ENCODE data around the gene IP6K1.
A peak's percentile ranks its signal among the peaks of the same experiment; 100 is the strongest.
"Not testable (repeated sequence)": the region's sequence is repeated elsewhere in the genome, so short reads cannot be mapped to it uniquely, and the experiment has no call there.

Gene IP6K1

GRCh38 chr3:49786357-49787181 is at the start of gene IP6K1:
Gene IP6K1 (minus strand): TSS chr3:49786542. CDS start chr3:49748040, 38,502 bp downstream.
- DNase-seq, result peak; percentile 100

GRCh38 chr3:49831341-49831740 is 45.0 kb upstream of the IP6K1 start:
- no peak for DNase-seq

DNA sequence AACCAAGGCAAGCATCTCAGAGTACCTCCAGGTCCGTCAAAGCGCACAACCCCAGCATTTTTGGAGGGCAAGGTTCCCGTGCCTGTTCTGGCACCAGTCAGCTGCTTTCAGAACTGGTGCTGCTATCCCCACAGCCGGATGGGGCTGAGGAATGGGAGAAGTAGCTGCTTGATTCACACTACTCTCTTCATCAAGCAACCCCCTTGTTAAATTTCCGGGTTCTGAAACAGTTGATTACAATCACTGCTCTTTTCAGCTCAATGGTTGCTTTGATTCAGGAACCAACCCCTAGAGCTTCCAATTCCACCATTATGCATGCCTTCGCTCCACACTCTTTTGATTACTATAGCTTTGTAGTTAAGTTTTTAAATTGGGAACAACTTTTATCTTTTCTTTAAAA is 39.7 kb upstream of the IP6K1 start:
- no peak for DNase-seq

- DNase-seq, result not testable (repeated sequence)
Observed at GRCh38 chr3:49823131-49823530, 36.8 kb upstream of the IP6K1 start.

DNA sequence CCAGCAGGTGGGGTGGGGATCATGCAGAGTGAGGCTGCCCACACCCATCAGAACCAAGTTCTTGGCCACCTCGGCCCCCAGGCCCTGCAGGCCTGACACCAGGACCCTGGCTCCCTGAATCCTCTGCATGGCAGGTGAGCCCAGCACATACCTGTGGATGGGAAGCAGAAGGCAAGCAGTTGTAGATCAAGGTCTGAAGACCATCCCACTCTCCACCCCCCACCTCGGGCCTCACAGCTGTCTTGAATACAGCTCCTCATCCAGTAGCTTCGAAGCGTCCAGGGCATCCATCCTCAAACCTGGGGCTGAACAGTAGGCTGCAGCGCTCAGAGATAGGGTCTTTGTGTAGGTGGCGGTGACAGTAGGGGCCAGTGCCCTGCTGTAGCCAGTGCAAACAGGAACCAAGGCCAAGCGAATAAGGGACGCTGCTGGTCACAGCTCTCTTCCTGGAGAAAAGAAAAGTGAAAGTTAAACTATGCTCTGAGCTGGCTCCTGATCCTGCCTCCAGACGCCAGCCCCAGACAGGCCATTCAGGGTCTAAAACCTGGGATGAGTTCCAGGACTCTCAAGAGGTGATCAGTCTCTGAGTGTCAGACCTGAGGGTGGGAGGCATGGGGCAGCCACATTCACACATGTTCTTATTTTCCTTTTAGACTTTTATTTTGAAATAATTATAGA is 27.3 kb upstream of the IP6K1 start, which contains the start of gene UBA7:
Gene UBA7, minus strand, starts transcription at position 457 of the 678 bp plus-strand sequence. Its CDS starts 166 bp downstream, at position 291.
- peak; percentile 90 for DNase-seq

GRCh38 chr3:49812916-49813496 is 26.7 kb upstream of the IP6K1 start:
- no peak for DNase-seq

DNA sequence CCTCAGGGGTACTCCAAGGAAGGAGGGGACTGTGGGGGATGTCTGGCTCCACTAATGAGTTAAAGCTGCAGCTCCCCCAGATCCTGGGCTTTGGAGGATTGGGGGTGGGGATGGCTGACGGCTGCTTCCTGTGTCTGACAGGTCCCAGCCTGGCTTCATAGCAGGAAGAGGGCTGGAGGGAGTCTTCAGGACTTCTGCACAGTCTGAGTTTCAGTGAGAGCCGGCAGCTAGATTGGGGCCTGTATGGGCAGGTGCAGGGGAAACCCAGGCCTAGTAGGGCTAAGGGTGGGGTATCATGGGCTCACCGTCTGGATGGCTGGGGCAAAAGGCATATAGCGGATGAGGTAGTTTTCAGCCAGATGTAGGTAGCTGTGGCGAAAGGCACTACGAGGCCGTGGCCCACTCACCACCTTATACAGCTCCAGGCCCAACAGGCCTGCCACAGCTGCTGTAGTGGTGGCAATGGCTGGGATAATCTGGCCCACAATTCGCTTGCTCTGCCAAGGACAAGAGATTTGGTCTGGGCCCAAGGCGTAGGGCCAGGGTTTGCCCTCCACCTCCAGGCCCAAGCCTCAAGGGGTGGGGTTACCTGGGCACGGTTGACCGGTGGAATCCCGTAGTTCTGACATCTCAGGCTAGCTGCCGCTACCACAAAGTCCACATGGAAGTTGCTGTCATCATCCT is 21.2 kb upstream of the IP6K1 start:
- no peak for DNase-seq

DNA sequence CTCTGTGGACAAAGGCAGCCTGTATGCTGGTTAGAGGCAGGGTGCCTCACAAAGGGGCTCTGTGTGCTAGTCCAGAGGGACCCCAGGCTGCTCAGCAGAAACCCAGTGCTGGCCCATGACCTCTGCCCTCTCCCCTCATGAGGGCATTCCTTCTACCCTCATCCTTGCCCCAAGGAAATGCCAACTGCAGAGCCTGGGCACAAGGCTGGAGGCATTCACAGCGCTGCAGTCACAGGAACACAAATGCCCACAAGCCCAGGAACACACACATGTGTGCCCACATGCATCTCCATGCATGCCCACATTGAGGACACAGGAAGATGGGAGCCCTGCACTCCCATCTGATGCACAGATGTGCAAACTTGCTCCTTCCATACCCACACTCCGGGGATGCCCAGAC is 20.5 kb upstream of the IP6K1 start:
- no peak for DNase-seq

- DNase-seq, result no peak
Observed at GRCh38 chr3:49805897-49806701, 19.8 kb upstream of the IP6K1 start.

- DNase-seq, result no peak
Observed at GRCh38 chr3:49805367-49805782, 19.0 kb upstream of the IP6K1 start.

- DNase-seq, result no peak
Observed at GRCh38 chr3:49804141-49805041, 18.0 kb upstream of the IP6K1 start.

DNA sequence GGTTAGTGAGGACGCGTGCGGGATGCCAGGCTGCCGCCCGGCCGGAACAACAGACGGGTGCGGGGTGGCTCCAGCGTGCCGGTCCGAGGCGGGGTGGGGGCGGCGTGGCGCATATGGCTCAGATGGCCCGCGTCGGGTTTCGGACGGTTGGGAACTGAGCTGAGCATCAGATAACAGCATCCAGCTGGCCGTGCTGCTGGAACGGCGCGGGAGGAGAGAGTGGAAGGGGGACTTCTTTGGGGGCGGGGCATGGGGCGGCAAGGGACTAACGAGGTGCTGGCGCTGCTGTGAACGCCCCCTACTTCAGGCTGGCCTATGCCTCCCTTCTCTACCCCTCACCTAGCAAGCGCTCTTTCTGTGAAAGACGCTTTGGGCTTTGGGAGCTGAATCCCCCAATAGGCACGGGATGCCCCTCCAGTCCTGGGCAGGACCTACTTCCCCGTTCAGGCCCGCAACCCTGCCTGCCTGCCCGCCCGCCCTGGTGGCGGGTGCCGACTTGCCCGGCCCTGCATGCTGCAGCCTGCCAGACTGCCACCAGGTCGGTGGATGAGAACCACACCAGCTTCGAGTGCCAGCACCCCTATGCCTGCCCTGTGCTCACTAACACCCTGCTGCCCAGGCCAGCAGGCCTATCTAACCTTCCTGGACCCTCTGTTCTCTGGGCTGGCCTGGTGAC is 17.3 kb upstream of the IP6K1 start:
- DNase-seq, result peak; percentile 38

- peak; percentile 92 for DNase-seq
Observed at GRCh38 chr3:49802719-49803464, 16.6 kb upstream of the IP6K1 start, which contains the start of gene INKA1. Gene INKA1 (plus strand): TSS chr3:49803261. CDS start chr3:49803393, 132 bp downstream.

DNA sequence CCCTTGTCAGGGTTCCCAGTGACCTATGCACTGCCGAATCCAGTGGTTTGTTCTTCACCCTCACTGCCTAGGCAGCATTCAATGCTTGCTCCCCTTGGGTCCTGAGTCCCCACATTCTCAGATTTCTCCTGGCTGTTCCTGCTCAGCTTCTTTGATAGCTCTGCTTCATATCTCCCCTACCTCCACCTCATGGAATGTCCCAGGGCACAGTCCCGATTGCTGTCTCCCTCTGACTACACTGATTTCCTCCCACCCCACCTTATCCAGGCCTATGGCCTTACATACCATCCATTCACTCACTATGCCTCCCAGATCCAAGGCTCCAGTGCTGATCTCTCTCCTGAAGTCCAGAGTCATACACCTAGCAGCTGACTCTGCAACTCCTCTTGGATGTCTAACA is 14.8 kb upstream of the IP6K1 start:
- no peak for DNase-seq

- no peak for DNase-seq
Observed at GRCh38 chr3:49799761-49800160, 13.4 kb upstream of the IP6K1 start, which contains the start of gene CDHR4. Gene CDHR4 (minus strand): TSS chr3:49799873. CDS start chr3:49799812, 61 bp downstream.

DNA sequence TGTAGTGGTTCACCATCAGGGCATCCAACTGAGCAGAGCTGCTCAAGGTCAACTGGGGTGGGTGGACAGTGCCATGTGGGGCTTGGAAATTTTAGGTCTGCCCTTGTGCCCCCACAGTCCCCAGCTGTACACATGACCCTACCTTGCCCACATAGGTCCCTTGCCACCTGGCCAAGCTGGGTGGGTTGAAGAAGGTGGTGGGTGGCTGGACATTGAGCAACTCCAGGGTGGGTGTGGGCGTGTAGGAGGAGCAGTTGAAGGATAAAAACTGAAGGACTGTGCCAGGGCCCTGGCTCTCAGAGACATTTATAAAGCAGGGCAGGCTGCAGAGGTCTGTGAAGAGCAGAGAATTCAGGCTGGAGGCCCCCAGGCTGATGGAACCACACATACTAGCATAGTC is 12.8 kb upstream of the IP6K1 start:
- DNase-seq, result no peak

- no peak for DNase-seq
Observed at GRCh38 chr3:49794926-49795905, 8.9 kb upstream of the IP6K1 start.

- no peak for DNase-seq
Observed at GRCh38 chr3:49794431-49794830, 8.1 kb upstream of the IP6K1 start.

Measured in suppressor macrophage treated with lipopolysaccharide for 4 hours (primary cell).